ENCODE results near the gene CUBN.

DNA sequence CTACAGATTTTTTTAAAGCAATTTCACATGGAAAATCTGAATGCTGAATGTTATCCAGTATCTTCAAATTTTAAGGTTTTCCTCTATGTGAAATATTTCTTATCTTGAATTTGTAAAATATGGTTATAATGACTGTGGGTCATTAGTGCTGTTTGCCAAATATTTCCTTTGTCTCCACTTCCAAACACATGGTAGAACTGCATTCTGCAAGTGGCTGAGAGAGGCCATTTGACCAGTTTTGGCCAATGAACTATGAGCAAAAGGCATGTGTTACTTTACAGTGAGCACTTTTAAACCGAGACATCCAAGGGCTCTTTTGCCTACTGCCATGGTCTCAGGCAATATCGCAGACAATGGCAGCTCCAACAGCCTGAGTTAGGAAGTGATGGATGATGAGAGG is 195.2 kb downstream of the CUBN start:
- TF ChIP-seq, protein P1, sequence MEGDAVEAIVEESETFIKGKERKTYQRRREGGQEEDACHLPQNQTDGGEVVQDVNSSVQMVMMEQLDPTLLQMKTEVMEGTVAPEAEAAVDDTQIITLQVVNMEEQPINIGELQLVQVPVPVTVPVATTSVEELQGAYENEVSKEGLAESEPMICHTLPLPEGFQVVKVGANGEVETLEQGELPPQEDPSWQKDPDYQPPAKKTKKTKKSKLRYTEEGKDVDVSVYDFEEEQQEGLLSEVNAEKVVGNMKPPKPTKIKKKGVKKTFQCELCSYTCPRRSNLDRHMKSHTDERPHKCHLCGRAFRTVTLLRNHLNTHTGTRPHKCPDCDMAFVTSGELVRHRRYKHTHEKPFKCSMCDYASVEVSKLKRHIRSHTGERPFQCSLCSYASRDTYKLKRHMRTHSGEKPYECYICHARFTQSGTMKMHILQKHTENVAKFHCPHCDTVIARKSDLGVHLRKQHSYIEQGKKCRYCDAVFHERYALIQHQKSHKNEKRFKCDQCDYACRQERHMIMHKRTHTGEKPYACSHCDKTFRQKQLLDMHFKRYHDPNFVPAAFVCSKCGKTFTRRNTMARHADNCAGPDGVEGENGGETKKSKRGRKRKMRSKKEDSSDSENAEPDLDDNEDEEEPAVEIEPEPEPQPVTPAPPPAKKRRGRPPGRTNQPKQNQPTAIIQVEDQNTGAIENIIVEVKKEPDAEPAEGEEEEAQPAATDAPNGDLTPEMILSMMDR (IDR thresholded peaks at IDR 0.05), result no peak
- no peak for TF ChIP-seq ZFX (IDR thresholded peaks at IDR 0.05; ENCODE audit: borderline replicate concordance)

Data from 22Rv1 (cell line).